Activated T-cell treated with anti-CD3 and anti-CD28 coated beads, Interleukin-2, amount 50 U/mL, for 1 hour (primary cell): ENCODE results near the gene CBL.
A peak's percentile ranks its signal among the peaks of the same experiment; 100 is the strongest.

ENCODE experiments used
- DNase-seq: peaks from one replicate; pipeline ENCODE4 v3.0.0-alpha.2; 2020

CBL gene

DNA sequence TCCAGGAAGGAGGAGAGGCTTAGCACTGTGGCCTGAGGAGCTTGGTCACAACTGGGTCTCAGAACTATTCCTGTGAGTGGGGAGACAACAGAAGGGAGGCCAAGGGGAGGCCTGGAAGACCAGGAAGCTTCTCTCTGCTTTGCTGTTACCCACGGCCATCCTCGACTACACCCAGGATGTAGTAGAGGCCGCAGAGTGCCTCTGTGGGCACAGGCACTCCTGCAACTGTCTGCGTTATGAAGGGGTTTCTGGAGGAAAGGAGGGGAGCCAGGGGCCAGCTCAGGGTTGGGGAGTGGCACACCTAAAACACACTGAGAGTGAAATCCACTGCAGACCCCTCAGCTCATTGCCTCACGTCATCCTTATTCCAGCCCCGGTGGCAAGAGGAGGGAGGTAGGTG is 144.2 kb downstream of the CBL start:
- DNase-seq: no peak

GRCh38 chr11:119351232-119351631 is 145.1 kb downstream of the CBL start:
- DNase-seq: no peak

- no peak for DNase-seq
These were observed 146.7 kb downstream of the CBL start for GRCh38 chr11:119352857-119353260.

GRCh38 chr11:119355091-119355843 is 149.1 kb downstream of the CBL start:
- no peak for DNase-seq

DNA sequence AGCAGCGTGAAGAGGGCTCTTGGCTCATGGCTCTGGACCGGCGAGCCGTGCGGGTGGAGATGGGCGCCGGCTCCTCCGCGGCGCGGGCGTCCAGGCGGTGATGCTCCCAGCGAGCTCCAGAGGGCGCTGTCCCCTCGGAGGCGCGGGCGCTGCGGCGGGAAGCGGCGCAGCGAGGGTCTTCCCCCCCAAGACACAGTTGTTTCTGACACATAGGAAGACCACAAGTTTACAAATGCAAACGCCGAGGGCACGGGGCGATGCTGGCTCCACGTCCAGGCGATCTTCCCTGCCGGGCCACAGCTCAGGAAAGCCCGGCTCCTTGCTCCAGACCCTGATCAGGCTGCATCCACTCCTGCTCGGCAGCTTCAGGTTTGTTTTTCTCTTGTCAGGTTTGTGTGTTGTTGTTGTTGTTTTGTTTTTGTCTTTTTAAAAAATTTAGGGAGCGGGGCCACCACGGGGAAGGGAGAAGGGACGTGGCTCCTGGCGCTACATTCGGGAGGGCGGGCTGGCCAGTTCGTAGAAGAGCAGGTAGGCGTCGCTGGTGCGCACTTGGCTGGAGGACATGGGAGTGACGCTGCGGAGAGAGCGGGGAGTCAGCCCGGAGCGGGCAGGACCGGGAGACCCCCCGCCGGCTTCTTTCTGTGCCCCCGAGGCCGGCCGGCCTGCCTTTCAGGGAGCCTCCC is 150.4 kb downstream of the CBL start:
- peak; percentile 78 for DNase-seq

DNA sequence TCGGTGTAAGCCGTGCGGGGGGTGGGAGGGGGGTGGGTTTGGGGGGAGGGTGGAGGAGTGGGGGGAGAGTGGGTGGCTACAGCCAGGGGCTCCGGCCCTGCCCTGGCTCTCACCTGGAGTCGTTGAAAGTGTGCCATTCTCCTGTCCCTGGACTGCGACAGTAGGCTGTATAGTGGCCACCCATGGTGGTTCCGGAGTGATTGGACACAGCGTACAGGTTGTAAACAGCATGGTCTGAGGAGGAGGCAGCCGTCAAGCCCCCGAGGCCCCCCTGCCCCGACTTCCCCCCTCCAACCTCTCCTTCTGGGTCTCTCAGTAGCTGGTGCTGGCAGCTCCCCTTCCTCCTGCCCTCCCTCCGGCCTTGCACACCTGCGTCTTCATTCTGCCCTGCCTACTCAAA is 150.9 kb downstream of the CBL start:
- no peak for DNase-seq
